CD4-positive, alpha-beta T cell treated with Interleukin-17A for 1 hour (primary cell): ENCODE results near the gene ITGAE.
"Not testable (repeated sequence)": the region's sequence is repeated elsewhere in the genome, so short reads cannot be mapped to it uniquely, and the experiment has no call there.

Source experiments
- DNase-seq: peaks from one replicate; pipeline ENCODE4 v3.0.0-alpha.2; 2020

The ITGAE gene

DNA sequence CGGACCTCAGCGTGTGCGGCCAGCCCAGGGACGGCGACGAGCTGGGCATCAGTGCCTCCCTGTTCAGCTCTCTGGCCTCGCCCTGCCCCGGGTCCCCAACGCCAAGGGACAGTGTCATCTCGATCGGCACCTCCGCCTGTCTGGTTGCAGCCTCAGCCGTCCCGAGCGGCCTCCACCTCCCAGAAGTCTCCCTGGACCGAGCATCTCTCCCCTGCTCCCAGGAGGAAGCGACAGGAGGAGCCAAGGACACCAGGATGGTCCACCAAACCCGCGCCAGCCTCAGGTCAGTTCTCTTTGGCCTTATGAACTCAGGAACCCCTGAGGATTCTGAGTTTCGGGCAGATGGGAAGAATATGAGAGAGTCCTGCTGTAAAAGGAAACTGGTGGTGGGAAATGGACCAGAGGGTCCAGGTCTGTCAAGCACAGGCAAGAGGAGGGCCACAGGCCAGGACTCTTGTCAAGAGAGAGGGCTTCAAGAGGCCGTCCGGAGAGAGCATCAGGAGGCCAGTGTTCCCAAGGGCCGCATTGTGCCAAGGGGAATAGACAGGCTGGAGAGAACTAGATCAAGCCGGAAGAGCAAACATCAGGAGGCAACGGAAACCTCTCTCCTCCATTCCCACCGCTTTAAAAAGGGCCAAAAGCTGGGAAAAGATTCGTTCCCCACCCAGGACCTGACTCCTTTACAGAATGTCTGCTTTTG is 76.5 kb downstream of the ITGAE start:
- no peak for DNase-seq

DNA sequence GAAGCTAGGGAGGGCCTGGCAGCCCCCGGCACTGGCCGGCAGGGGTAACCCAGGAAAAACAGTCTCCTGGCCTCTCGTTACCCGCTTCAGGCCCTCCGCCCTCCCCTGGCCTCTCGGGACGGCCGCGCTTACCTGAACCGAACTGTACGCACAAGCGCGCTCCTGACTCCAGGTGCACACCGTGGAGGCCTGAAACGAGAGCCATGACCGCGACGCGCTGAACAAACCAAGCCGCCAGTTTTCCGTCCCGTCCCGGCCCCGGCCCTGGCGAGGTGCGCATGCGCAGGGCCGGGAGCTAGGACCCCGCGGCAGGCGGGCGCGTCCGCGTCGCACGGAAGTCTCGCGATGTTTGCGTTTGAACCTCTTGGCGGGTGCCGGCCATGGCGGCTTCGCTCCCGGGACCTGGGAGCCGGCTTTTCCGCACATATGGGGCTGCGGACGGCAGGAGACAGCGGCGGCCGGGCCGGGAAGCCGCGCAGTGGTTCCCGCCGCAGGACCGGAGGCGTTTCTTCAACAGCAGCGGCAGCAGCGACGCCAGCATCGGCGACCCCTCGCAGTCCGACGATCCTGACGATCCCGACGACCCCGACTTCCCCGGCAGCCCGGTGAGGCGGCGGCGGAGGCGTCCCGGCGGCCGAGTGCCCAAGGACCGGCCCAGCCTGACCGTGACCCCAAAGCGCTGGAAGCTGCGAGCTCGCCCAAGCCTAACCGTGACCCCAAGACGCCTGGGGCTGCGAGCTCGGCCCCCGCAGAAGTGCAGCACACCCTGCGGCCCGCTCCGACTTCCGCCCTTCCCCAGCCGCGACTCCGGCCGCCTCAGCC is 77.2 kb downstream of the ITGAE start, which contains the start of gene HASPIN:
Gene HASPIN, plus strand, starts transcription at position 348 of the 822 bp plus-strand sequence. Its CDS starts 33 bp downstream, at position 381.
- DNase-seq, result peak; percentile 92

DNA sequence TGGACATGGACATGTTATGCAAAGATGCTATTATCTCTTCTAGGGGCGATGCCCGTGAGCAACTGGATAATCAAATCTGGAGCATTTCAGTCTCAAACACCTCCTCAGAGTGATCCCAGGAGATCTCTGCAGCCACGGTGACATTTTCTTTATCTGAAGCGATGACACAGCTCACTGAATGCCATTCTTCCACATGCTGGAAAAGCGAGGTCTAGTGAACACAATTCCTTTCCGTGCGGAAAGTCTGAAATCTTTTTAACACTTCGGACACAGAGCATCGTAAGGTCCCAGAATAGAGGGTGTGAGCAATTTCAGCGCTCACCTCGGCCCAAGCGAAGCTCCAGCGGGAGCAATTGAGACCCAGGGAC is 77.8 kb downstream of the ITGAE start:
- no peak for DNase-seq

DNA sequence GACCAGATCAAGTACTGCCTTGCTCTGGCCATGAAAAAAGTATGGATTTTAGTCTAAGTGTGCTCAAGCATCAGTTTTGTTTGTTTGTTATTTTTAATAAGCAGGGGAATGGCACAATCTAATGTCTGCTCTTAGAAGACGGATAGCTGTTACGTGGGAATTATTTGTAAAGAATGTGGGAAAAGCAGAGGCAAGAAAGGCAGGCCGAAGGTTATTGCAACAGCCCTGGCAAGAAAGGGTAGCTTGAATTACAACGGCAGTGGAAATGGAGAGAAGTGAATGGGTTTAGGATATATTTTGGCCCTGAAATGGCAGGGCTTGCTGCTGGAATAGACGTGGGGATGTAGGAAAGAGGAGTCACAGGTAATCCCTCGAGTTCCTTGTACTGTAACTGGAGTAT is 78.3 kb downstream of the ITGAE start:
- no peak for DNase-seq

DNA sequence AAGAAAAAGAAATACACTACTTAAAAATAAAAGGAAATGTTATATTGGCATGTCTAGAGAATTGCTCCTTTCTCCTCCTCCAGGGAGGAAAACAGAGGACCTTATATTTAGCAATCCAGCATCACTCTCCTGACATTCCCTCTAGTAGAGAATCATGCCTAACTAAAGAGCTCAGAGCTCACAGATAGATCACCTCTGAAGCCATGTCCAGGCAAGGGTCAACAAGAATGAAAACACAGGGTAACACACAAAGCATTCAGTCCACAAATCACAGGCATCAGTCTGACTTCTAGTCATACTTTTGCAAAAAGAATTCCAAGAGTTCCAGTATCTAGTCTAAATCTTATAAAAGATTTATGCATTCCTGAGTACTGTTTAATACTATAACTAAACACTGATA is 81.7 kb downstream of the ITGAE start:
- DNase-seq, result no peak

DNA sequence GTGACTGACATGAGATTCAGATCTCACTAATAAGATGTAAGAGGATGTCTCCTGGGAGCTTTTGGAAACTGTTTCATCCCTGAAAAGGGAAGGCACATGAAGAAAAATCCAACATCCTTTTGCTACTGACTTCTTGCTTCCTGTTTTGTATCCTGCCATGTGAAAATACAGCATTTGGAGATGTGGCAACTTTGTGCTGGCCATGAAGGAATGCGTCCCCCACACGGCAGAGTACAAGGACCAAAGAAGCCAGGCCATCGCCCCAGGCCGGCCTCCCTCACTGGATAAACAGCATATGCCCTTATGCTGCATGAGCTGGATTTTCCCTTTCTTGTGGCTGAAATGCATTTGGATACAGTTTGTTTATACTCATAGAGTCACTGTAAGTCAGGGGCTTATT is 82.8 kb downstream of the ITGAE start:
- no peak for DNase-seq

DNA sequence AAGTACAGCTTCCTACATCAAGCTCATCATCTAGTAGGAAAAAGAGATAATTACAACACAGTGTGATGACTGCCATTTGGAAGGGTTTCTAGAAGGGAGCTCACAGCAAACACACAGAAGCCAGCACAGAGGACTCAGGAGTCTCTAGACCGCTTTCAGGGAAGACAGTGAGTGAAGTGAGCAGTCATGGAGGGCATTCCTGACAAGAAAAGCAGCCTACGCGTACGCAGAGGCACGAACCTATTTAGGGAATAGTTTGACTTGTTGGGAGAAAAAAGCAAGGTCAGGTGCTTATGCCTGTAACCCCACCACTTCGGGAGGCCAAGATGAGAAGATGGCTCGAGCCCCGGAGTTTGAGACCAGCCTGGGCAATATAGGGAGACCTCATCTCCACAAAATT is 85.7 kb downstream of the ITGAE start:
- DNase-seq, result no peak

DNA sequence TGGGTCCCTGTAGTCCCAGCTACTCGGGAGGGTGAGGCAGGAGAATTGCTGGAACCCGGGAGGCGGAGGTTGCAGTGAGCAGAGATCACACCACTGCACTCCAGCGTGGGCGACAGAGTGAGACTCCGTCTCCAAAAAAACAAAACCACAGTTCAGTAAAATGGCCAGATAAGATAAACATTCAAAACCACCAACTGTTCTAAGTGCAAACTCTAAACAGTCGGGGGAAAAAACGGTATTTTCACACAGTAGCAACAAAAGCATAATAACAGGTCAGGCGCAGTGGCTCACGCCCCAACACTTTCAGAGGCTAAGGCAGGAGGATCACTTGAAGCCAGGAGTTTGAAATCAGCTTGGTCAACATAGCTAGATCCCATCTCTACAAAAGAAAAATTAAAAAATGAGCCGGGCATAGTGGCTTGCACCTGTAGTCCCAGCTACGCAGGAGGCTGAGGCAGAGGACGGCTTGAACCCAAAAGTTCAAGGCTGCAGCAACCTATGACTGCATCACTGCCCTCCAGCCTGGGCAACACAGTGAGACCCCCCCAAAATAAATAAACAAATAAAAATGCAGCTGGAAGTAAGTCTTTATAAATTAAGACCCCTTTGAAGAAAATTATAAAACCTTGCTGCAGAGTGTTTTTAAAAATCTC is 88.1 kb downstream of the ITGAE start:
- DNase-seq, result peak; percentile 18

DNA sequence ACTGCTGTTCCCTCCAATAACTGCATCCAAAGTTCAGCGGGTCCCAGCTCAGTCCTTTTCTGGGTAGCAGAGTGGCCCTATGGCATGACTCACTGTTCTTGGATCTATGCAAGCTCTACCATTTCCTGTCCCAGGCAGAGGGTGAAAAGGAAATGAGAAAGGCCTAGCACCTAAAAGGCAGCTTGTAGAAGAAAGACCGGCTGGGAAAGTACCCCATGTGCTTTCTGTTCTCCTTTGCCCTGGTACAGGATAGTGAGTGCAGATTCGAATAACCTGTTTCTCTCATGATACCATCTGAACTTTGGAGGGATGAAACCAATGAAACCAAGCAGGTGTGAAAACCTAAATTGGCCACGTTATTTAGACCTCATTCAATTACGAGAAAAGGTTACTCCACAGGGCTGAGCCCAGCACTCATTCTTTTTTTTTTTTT is 90.0 kb downstream of the ITGAE start:
- DNase-seq, result peak; percentile 92

DNA sequence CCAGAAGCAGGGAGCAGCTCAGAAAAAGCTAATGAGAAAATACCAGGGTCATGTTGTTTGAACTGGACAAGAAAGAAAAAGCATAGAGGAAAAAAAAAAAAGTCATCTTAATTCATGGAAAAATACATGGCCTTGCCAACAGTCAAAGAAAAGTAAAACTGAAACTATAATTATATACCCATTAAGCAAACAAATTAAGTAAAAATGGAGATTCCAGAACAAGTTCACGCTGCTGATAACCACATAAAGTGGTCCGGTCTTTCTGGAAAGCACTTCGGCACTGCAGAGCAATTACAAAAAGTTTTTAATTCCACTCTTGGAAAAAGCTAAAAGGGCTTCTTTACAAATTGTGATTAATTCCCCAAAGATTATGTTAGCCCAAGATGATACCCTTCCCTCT is 92.6 kb downstream of the ITGAE start:
- no peak for DNase-seq

DNA sequence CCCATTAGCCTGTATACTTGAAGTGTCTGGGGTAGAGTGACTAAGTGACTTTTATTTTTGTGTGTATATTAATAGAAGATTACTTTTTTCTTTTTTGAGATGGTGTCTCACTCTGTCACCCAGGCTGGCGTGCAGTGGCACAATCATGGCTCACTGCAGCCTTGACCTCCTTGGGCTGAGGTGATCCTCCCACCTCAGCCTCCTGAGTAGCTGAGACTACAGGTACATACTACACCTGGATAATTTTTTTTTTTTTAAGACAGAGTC is 95.3 kb downstream of the ITGAE start:
- not testable (repeated sequence) for DNase-seq

DNA sequence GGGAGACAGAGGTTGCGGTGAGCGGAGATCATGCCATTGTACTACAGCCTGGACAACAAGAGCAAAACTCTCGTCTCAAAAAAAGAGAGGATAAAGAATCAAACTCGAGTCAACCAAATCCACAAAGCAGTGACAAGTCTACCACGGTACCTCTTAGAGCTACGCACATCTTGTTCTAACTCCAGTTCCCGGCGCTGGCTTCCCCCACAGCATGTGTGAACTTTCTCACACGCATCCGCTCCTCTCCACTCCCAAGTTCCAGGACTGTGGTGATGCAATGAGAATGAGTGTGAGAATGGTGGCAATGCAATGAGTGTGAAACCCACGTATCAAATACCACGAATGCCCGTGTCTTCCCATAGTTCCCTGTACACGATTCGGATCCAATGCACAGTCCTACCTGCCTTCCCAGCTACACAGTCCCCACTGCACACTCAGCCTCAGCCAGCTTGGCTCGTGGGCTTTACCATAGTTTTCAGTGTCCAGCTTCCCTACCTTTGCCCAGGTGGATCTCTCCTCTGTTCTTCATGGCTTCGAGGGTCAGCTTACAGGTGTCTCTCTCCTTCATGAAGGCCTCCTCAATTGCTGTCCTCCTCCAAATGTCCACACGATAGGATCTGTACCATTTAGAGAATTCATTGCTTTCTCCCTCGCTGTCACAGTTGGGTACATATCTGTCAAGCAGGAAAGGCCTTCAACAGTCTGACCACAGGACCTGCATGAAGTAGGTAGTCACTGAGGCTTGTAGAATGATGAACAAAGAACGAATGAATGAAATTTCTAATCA is 95.9 kb downstream of the ITGAE start:
- no peak for DNase-seq

DNA sequence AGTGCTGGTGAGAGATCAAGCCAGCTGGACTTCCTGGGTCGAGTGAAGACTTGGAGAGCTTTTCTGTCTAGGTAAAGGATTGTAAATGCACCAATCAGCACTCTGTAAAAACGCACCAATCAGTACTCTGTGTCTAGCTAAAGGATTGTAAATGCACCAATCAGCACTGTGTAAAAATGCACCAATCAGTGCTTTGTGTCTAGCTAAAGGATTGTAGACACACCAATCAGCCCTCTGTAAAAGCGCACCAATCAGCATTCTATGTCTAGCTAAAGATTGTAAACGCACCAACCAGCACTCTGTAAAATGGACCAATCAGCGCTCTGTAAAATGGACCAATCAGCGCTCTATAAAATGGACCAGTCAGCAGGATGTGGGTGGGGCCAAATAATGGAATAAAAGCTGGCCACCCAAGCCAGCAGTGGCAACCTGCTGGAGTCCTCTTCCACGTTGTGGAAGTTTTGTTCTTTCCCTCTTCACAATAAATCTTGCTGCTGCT is 98.9 kb downstream of the ITGAE start:
- not testable (repeated sequence) for DNase-seq

DNA sequence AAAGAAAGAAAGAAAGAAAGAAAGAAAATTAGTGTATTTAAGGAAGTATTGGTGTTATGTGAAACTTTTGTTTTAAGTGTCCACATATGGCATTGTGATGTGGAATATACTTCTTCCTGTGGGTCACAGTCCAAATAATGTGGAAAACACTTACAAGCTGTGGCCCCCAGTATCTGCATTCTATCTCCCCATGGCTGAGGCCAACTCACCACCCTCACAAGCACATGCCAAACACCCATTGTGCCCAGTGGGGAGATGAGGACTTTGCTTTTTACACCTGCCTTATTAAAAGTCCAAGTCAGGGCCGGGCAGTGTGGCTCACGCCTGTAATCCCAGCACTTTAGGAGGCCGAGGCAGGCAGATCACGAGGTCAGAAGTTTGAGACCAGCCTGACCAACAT is 101.0 kb downstream of the ITGAE start:
- DNase-seq, result no peak

DNA sequence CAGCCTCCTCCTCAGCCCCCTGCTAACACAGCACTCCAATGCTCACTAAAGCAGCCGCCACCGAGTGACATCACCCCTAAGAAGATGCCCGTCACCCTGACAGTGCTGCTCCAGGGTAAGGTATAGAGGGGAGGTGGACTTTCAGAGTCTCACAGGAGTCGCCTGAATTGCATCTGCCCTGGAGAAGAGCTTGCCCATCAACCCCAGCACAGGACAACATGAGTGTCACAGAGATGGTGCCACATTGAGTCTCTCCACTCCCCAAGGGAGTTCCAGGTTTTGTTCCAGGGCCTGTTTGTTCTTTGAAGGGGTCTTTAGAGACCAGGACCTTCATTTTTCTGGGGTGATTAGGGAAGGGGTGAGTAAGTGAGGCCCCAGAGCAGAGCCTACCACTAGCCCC is 102.8 kb downstream of the ITGAE start:
- DNase-seq, result no peak

DNA sequence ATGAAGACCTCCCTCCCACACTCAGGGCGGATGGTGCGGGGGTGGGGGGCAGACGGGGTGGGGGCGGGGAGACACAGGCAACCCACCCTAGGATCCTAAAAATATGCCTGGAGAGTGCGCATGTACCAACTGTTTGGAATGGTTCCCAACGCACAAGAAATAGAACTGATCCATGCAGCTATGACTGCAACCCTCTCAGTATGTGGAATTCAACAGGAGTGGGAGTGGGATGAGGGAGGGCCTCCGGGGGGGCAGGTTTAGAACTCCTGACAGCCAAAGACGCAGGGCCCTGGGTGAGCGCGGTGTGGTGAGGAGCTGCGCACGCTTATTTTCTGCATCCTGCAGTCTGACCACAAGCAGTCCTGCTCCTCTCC is 103.9 kb downstream of the ITGAE start:
- no peak for DNase-seq

DNA sequence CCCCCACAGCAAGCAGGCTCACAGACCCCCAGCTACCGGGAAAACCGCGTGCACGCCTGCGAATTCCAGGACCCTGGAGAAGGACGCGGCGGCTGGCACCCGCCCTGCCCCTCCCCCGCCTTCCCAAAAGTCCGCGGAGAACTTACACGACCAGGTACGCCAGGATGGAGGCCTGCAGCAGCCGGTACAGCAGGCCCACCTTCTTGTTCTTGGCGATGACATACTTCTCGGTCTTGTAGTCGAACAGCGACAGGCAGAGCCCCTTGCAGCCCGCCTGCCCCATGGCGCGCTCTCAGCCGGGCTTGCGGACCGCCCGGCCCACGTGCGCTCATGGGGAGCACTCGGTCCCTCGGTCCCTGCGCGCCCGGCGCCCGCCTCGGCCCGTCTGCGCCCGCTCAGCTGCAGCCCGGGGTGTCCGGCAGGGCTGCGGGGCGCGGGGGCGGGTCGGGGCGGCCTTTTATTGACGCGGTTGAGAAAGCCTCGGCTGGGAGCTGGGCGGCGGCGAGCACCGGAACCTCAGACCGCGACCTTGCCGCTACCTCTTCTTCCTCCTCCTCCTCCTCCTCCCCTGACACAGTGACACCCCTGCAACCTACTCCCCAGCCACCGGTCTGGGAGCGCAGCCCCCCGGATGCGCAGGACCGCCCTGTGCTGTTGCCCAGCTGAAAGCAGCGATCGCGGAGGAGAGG is 105.1 kb downstream of the ITGAE start, which contains the start of gene P2RX5:
Gene P2RX5, minus strand, starts transcription at position 433 of the 689 bp plus-strand sequence. Its CDS starts 150 bp downstream, at position 283.
- peak; percentile 55 for DNase-seq

DNA sequence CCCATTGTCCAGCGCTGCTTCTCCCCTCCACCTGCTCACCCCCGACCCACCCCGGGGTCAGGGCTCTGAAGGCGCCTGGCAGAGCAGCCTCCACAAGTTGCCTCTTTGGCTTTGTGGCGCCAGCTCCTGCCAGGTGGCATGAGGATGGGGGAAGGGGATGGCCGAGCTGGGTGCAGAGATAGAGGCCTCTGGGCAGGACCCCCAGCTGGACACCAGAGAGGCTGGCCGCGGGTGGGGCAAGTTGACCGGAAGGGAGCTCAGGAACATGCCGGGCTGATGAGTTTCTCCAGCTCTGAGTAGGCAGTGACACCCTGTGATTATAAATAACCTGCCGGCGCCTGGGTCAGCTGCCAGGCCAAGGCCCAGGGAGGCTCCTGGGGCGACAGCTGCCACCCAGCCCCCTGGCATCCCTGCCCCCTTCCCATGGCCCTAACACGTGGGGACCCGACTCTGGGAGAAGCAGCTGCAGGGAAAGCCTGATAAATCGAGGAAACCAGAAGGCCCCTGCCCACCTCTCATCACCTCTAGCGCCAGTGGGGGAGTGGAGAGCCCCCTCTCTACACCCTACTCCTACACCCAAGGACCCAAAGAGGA is 105.8 kb downstream of the ITGAE start:
- no peak for DNase-seq

DNA sequence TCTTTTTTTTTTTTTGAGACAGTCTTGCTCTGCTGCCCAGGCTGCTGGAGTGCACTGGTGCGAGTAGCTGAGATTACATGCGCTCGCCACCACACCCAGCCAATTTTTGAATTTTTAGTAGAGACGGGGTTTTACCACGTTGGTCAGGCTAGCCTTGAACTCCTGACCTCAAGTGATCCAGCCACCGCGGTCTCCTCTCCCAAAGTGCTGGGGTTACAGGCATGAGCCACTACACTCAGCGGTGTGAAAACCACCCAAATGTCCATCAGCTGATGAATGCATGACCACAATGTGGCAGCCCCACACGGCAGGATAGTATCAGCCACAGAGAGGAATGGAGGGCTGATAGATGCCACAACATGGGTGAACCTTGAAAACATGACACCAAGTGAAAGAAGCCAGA is 107.2 kb downstream of the ITGAE start:
- DNase-seq, result peak; percentile 50

DNA sequence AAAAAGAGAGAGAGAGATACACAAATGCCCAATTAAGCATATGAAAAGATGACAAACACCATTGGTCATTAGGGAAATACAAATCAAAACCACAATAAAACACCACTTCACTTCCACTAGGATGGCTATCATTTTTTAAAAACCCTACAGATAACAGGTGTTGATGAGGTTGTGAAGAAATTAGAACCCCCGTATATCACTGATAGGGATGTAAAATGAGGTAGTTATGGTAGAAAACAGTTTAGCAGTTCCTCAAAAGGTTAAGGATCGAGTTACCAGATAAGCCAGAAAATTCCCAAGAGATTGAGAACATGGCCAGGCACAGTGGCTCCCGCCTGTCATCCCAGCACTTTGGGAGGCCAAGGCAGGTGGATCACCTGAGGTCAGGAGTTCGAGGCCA is 107.8 kb downstream of the ITGAE start:
- no peak for DNase-seq

DNA sequence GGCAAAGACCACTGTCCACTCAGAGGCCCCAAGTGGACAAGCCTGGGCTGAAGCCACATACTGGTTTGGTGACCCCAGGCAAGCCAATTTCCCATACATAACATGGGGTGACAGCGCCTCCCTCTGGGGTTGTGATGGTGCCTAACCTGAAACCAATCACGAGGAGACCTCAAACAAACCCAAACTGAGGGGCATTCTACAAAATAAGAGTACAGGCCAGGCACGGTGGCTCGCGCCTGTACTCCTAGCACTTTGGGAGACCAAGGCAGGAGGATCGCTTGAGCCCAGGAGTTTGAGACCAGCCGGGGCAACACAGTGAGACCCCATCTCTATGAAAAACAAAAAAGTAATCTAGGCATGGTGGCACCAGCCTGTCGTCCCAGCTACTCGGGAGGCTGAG is 108.6 kb downstream of the ITGAE start:
- DNase-seq, result no peak

DNA sequence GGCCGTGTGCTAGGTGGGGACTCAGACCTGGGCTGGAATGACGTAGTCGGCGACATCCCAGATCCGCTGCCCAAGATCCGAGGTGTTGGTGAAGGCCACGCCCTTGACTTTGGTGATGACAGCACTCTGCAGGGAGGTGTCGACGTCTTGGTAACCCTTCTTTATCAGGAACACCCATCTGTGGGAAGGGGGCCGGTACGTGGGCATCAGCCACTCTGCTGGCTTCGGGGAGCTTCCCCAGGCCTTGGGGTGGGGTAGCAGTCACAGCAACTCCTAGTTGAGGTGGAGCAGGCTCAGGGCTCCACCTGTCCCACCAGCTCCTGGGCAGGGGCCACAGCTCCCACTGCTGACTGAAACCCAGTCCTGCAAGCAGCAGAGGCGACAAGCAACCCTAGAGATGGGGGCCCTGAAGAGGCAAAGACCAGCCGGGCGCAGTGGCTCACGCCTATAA is 109.3 kb downstream of the ITGAE start:
- DNase-seq, result no peak
